Left lung (tissue), 10 donors: ENCODE data around the gene MMP25. TPM values are rescaled to one million over a fixed set of nuclear protein-coding genes. Genes with fewer than 3 reads are reported as not detected.

ENCODE experiments used
- ATAC-seq: fragments of 200-7000 bp; cut with Tn5 transposase; one replicate; pipeline ENCODE4 v1.9.1; 2020; ENCODE audit warnings: moderate library complexity
- DNase-seq, 4 donors: peaks; one replicate each; pipeline ENCODE4 v3.0.0-alpha.2; 2013 to 2020
- H3K27ac ChIP-seq, 2 donors: fragments of 200-600 bp; sonication (generic) in 1 of 2; one replicate each; pipeline versions ENCODE4 v1.5.0 to v1.8.0; 2020 to 2021
- H3K27me3 ChIP-seq, 2 donors: fragments of 200-600 bp; sonication (generic) in 1 of 2; one replicate each; pipeline versions ENCODE4 v1.5.0 to v1.8.0; 2020 to 2021
- H3K36me3 ChIP-seq, 2 donors: fragments of 200-600 bp; sonication (generic) in 1 of 2; one replicate each; pipeline versions ENCODE4 v1.5.0 to v1.8.0; 2020 to 2021
- H3K4me1 ChIP-seq, 2 donors: fragments of 200-600 bp; one replicate each; pipeline ENCODE4 v1.8.0; 2021
- H3K4me3 ChIP-seq, 2 donors: fragments of 200-600 bp; sonication (generic) in 1 of 2; one replicate each; pipeline versions ENCODE4 v1.5.0 to v1.8.0; 2020 to 2021; ENCODE audit warnings: mild to moderate bottlenecking in 1 of 2
- H3K9me3 ChIP-seq, 2 donors: fragments of 200-600 bp; sonication (generic) in 1 of 2; one replicate each; pipeline versions ENCODE4 v1.5.0 to v1.8.0; 2020 to 2021
- CTCF ChIP-seq, 2 donors: fragments of 200-600 bp; sonication (generic) in 1 of 2; IDR thresholded peaks; one replicate each; pipeline versions ENCODE4 v1.5.0 to v1.8.0; 2021; ENCODE audit warnings: antibody characterized with exemption in 2 of 2
- intact Hi-C, 2 donors: fragments of 100-400 bp; cut with DNase I; formaldehyde crosslinking; loops; one replicate each; pipeline versions ENCODE4 v1.11.2 to v1.14.2; 2022
- polyA plus RNA-seq, 6 donors: library from polyadenylated mRNA; unstranded; fragments of 120-200 nt; gene quantifications; one replicate each; pipeline ENCODE4 v1.2.1, GENCODE V29; 2013; ENCODE audit not compliant: insufficient read length in 6 of 6
- total RNA-seq, 2 donors: library from RNA; stranded (reverse); fragmentation: NEBNext Ultra II Directional; extraction: Animal tissue kit (Norgen Biotek cat#: 25700); gene quantifications; one replicate each; pipeline ENCODE4 v1.2.1, GENCODE V29; 2021
- donor health status: DM: no; HTN: yes; CAD: no.
- donor health status: DM: no; HTN: no; CAD: no.

MMP25 gene
- total and polyA plus RNA-seq, 8 donors: 1.8 to 91.9 (median 2.4) TPM

GRCh38 chr16:3017344-3017743, 29.0 kb upstream of the MMP25 start:
- Histone ChIP-seq H3K9me3 (no peaks in the 10 kb centered on the region), H3K4me1 (peaks cover 17 to 37% of the 10 kb centered on the region in 2 donors), H3K27me3 (peaks cover 10 to 56% of the 10 kb centered on the region in 2 donors), H3K36me3 (peaks cover 0 to 5% of the 10 kb centered on the region in 2 donors), H3K4me3 (no peak overlapping the region), H3K27ac (no peak overlapping the region)
- DNase-seq: no peak
- ATAC-seq: no peak
- intact Hi-C loops: no loop called here
- no peak for TF ChIP-seq CTCF (IDR thresholded peaks at IDR 0.05)

- no peak for ATAC-seq
- peaks cover 0 to 5% of the 10 kb centered on the region in 2 donors for H3K36me3 ChIP-seq
- no peak within 1 kb of the TSS for H3K4me3 ChIP-seq
- no peak within 1 kb of the TSS for H3K27ac ChIP-seq
- H3K4me1 ChIP-seq: peaks cover 23 to 38% of the 10 kb centered on the region in 2 donors
- peaks cover 9 to 50% of the 10 kb centered on the region in 2 donors for H3K27me3 ChIP-seq
- intact Hi-C loops: no loop called here
- peak in 1 of 4 donors; percentile 85 for DNase-seq
- TF ChIP-seq CTCF (IDR thresholded peaks at IDR 0.05): no peak
- no peaks in the 10 kb centered on the region for H3K9me3 ChIP-seq
These were observed 28.4 kb upstream of the MMP25 start, which contains the start of gene CLDN6 for GRCh38 chr16:3017794-3018506. CLDN6 (minus strand) TSS chr16:3018183; CDS start chr16:3016021, 2,162 bp downstream.

GRCh38 chr16:3019594-3020246, 26.6 kb upstream of the MMP25 start:
- Histone ChIP-seq H3K4me3 (peak overlapping the region; percentile 79 to 83), H3K4me1 (peaks cover 32 to 51% of the 10 kb centered on the region in 2 donors), H3K36me3 (peaks cover 0 to 5% of the 10 kb centered on the region in 2 donors), H3K27me3 (peaks cover 9 to 34% of the 10 kb centered on the region in 2 donors), H3K9me3 (no peaks in the 10 kb centered on the region), H3K27ac (peak overlapping the region; percentile 94 to 97)
- TF ChIP-seq CTCF (IDR thresholded peaks at IDR 0.05): no peak
- ATAC-seq: no peak
- intact Hi-C loops: no loop called here
- DNase-seq: no peak

- peak within 1 kb of the TSS; percentile 94 to 97 for H3K27ac ChIP-seq
- H3K4me1 ChIP-seq: peaks cover 35 to 56% of the 10 kb centered on the region in 2 donors
- TF ChIP-seq CTCF (IDR thresholded peaks at IDR 0.05): peak in 1 of 2 donors; percentile 16
- H3K27me3 ChIP-seq: peaks cover 9 to 30% of the 10 kb centered on the region in 2 donors
- intact Hi-C loops: no loop called here
- no peaks in the 10 kb centered on the region for H3K9me3 ChIP-seq
- peaks cover 0 to 5% of the 10 kb centered on the region in 2 donors for H3K36me3 ChIP-seq
- H3K4me3 ChIP-seq: peak within 1 kb of the TSS; percentile 79 to 83
- DNase-seq (peak in 3 of 4 donors; percentile 79 to 95 (median 84)), ATAC-seq (peak; percentile 41)
These were observed 26.1 kb upstream of the MMP25 start, which contains the start of gene TNFRSF12A for GRCh38 chr16:3020247-3020603. TNFRSF12A (plus strand) TSS chr16:3020368; CDS start chr16:3020398, 30 bp downstream.
